GM08714 (cell line): ENCODE measurements around the gene P4HTM.

ENCODE experiments used
- H3K4me3 ChIP-seq: fragments of 200-500 bp; sonication (Bioruptor generic); 2 replicates; pipeline ENCODE4 v1.5.1; 2014; ENCODE audit warnings: mild to moderate bottlenecking, low read length, inconsistent platforms
- ZNF274 ChIP-seq: IDR thresholded peaks from 2 replicates; pipeline ENCODE4 v1.6.1; 2012; ENCODE audit warnings: mild to moderate bottlenecking, low read depth, low read length

The P4HTM gene

GRCh38 chr3:48966876-48967361, 23.1 kb upstream of the P4HTM start:
- H3K4me3 ChIP-seq = no peak overlapping the region
- no peak for TF ChIP-seq ZNF274

- H3K4me3 ChIP-seq = no peak overlapping the region
- no peak for TF ChIP-seq ZNF274
These were observed 19.5 kb upstream of the P4HTM start for GRCh38 chr3:48970586-48970985.

GRCh38 chr3:48974076-48974864, 15.8 kb upstream of the P4HTM start:
- no peak overlapping the region for H3K4me3 ChIP-seq
- no peak for TF ChIP-seq ZNF274

- no peak overlapping the region for H3K4me3 ChIP-seq
- no peak for TF ChIP-seq ZNF274
These were observed 10.6 kb upstream of the P4HTM start for GRCh38 chr3:48979451-48979850.

- TF ChIP-seq ZNF274 = no peak
- H3K4me3 ChIP-seq = no peak overlapping the region
These were observed 9.7 kb upstream of the P4HTM start for GRCh38 chr3:48980295-48980694.

- no peak for TF ChIP-seq ZNF274
- no peak overlapping the region for H3K4me3 ChIP-seq
These were observed 8.0 kb upstream of the P4HTM start for GRCh38 chr3:48982016-48982415.

GRCh38 chr3:48982686-48983085, 7.4 kb upstream of the P4HTM start:
- H3K4me3 ChIP-seq = no peak overlapping the region
- no peak for TF ChIP-seq ZNF274

GRCh38 chr3:48983096-48983495, 6.9 kb upstream of the P4HTM start:
- no peak for TF ChIP-seq ZNF274
- no peak overlapping the region for H3K4me3 ChIP-seq

- no peak overlapping the region for H3K4me3 ChIP-seq
- no peak for TF ChIP-seq ZNF274
These were observed 5.4 kb upstream of the P4HTM start for GRCh38 chr3:48984663-48985062.

GRCh38 chr3:48985831-48986376, 4.1 kb upstream of the P4HTM start:
- no peak for TF ChIP-seq ZNF274
- no peak overlapping the region for H3K4me3 ChIP-seq

- peak overlapping the region; percentile 71; the same call in 1 of the 2 replicates for H3K4me3 ChIP-seq
- TF ChIP-seq ZNF274 = no peak
These were observed 780 bp upstream of the P4HTM start for GRCh38 chr3:48989126-48989795.

GRCh38 chr3:48990636-48991469, 812 bp downstream of the P4HTM start:
- TF ChIP-seq ZNF274 = no peak
- peak overlapping the region; percentile 71 for H3K4me3 ChIP-seq

- H3K4me3 ChIP-seq = no peak overlapping the region
- no peak for TF ChIP-seq ZNF274
These were observed 2.0 kb downstream of the P4HTM start for GRCh38 chr3:48991851-48992545.
